Colon (tissue), 2 donors: ENCODE measurements around the gene MOXD1.

Experiments used
- FAIRE-seq: peaks from 2 replicates; lab custom pipeline; 2012; peaks lifted over from hg19 to GRCh38; lab: Jason Lieb, UNC
- donor health status: control.
- donor health status: control.

Gene MOXD1

DNA sequence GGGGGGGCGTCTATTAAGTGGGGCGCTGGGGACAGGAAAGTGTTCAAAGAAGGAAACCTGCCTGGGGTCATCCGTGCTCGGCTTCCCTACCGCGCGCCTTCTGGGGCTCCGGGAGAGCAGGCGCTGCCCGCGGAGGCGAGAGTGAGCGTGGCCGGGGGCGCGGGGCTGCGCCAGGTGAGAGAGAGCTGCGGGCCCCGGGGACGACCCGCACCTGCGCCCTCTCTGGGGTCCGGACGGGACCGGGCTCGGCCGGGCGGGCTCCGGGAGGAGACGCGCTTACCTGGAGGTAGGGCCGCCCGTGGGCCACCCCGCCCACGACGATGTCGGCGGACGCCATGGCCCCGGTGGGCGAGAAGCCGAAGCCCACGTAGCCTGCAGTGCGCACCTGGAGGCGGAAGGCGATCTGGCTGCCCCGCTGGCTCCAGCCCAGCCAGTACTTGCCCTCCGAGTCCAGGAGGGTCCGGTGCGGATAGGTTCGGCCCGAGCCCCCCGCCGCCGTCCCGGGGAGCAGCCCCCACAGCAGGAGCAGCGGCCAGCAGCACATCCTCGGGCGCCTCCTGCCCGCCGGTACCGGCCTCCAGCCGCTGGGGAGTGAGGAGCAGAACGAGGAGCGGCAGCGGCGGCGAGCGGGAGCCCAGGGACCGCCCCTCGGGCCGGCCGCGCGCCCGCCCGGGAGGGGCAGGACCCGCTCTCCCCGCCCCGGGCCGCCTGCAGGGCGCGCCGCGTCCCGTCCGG is at the start of gene MOXD1:
Gene MOXD1 (minus strand): TSS at position 593 of the 735 bp plus-strand sequence. CDS start 49 bp downstream, at position 544.
- no peak for FAIRE-seq

GRCh38 chr6:132446855-132447241 is 45.6 kb upstream of the MOXD1 start:
- FAIRE-seq = no peak

DNA sequence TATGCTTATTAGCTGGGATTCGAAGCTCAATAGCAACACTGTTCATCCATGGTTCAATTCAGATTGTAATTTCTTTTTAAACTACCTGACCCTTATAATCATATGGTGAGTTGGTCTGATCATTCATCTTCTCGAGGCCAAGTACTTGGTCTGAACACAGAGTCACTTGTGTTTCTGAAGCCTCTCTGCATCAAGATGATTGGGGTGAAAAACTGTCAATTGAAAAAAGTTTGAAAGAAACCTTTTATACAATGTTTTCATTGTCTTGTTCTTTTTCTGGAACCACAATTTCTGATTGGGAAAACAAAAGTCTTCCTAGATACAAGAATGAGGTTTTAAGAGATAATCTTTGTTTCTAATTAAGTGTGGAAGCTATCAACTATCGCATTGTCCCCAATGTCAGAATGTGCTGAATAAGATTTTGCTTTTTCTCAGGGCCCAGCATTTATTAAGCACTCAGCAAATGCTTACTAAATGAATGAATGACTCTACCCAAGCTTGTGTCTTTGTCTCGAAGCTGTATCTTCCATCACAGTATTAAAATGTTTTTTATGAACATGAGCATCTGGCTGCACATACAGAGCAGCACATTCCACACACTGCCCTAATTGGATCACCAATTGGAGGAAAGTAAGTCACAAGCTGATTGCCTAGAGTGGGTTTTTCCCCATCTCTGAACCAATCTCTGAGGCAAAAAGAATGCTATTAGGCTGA is 45.0 kb upstream of the MOXD1 start:
- no peak for FAIRE-seq

GRCh38 chr6:132445201-132445951 is 44.1 kb upstream of the MOXD1 start:
- no peak for FAIRE-seq

DNA sequence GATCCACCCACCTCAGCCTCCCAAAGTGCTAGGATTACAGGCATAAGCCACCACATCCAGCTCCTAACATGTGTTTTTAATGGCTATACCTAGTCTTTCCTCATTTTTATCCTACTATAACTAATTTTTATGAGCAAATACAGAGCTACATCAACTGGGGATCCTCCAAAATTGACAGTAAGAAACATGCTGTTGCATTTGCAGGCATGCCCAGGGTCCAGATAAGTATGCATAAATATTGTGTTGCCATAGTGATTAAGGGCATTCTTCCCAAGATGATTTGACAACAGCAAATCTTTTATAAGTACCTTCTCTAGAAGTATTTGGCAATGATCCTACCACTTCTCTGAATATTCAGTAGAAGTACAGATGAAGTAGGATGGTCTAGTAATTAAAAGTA is 41.9 kb upstream of the MOXD1 start:
- no peak for FAIRE-seq

- no peak for FAIRE-seq
These were observed 28.8 kb upstream of the MOXD1 start for GRCh38 chr6:132430110-132430509.

- no peak for FAIRE-seq
These were observed 23.9 kb upstream of the MOXD1 start for GRCh38 chr6:132425176-132425575.

DNA sequence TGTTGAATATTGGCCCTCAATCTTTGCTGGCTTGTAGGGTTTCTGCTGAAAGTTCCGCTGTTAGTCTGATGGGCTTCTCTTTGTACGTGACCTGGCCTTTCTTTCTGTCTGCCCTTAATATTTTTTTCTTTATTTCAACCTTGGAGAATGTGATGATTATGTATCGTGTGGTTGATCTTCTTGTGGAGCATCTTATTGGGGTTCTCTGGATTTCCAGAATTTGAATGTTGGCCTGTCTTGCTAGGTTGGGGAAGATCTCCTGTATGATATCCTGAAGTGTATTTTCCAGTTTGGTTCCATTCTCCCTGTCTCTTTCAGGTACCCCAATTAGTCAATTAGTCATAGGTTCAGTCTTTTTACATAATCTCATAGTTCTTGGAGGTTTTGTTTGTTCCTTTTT is 22.6 kb upstream of the MOXD1 start:
- FAIRE-seq = no peak

- FAIRE-seq = no peak
These were observed 17.1 kb upstream of the MOXD1 start for GRCh38 chr6:132418235-132418965.

- no peak for FAIRE-seq
These were observed 13.5 kb upstream of the MOXD1 start for GRCh38 chr6:132414761-132415160.

GRCh38 chr6:132414322-132414721 is 13.0 kb upstream of the MOXD1 start:
- no peak for FAIRE-seq

- no peak for FAIRE-seq
These were observed 12.2 kb upstream of the MOXD1 start for GRCh38 chr6:132413499-132413802.

DNA sequence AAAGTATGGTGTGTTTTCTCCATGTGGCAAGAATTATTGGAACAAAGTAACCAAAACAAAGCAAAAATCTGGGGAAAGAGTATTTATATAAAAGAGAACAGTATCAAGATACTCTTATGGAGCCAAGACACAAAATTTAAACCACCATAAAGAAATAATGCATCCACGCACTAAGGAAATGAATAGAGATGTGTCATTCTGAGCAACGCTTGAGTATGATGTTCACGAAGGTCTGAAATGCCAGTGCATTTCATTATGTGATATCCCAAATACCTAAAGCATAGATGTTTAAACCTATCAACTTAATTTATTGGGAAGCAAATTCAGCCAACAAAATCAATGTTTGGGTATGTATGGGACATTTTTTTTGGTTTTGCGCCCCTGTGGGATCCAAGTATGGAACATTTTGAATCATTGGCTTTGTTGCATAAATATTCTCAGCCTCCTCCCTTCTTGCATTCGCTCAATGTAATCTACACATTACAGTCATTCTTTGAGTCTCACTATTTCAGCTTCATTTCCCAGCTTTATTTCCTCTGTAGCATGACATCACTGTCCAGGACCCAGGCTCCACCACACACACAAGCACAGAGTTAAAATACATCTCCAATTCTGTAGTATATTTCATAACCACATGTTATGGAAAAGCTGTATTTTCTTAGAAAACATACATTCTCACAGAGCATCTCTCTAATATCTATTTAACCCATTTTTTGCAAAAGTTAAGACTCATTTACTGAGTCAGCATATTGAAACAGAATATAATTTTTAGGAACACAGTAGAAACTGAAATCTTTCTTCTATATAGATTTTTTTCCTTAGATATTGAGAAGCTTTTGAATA is 11.6 kb upstream of the MOXD1 start:
- FAIRE-seq = no peak

GRCh38 chr6:132411296-132411695 is 10.0 kb upstream of the MOXD1 start:
- FAIRE-seq = no peak

DNA sequence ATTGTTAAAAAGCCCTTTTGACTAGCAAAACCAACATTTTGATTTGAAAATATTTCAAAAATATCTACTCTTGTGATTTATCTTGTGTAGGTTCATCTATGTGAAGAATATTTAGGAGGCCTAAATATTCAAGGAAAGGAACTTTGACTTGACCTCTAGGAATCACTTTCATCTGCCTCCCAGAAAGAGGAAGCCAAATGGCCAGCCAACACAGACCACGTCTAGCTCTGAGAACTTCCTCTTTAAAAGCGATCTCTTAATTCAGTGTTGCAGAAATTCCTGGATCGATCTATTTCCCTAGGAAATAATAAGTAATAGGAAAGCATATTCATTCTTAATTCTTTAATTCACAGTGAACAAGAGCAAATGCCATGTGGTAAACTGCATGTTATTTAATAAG is 9.6 kb upstream of the MOXD1 start:
- FAIRE-seq = no peak

- no peak for FAIRE-seq
These were observed 4.1 kb upstream of the MOXD1 start for GRCh38 chr6:132405143-132405915.

GRCh38 chr6:132404736-132405135 is 3.5 kb upstream of the MOXD1 start:
- FAIRE-seq = no peak

DNA sequence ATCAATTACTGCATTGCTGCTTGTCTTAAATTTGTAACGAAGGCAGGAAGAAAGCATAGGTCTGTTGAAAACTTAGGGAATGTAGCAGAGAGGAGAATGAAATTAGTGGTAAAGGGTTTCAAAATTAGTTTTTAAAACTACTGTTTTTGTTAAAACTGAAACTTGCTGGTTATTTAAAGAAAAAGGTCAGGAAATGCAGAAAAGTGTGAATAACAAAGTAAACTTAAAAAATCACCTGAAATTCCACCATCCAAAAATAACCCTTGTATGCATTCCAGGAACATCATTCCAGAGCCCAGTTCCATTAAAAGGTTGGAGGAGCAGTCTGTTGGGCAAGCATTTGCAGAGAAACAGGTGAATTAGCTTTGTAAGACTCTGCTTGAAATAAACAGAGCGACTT is 3.1 kb upstream of the MOXD1 start:
- FAIRE-seq = no peak

DNA sequence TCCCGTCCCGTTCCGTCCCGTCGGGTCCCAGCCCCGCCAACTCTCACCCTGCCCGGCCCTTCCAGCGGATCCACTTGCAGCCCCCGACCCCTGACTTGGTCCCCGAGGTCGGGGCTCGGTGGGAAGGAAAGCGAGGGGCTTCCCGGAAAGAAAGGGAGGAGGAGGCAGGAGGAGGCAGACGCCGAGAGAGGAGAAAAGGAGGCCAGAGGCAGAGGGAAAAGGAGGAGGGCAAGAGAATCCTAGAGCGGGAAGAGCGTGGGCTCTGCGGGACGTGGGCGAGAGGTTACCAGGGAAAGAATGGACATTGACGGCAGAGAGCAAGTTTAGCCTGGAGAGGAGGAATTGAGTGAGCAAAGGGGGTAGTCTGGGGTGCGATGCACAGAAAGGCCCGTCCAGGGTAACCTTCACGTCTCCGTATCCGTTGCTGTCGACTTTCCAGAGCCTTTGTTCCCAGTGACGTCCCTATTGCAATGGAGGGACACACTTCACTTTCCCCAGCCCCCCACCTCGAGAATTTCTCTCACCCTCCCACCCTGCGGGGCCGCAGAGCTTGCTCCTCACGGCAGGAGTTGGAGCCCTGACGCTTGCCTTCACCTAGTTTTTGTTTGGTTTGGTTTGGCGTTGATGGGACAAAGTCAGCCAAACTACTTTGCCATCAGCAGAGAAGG is 477 bp upstream of the MOXD1 start:
- FAIRE-seq = no peak

DNA sequence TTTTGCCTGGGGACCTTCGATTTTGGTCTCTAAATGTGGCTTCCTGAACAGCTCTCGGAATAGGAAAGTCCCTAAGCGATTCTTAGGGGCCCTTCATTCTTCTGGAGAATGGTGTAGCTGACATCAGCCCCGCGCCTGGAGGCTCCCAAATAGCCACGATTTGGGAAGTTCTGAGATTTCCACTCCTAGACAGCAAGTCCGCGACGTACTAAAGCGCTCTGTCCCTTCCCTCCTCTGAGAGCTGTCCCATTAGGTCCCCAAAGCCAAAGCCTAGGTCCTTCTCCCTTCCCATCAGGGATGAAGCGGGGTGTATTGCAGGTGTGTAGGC is 756 bp downstream of the MOXD1 start:
- FAIRE-seq = no peak
